Vagina (tissue), 2 donors: ENCODE results near the gene PON1. TPM values are rescaled to one million over a fixed set of nuclear protein-coding genes. Genes with fewer than 3 reads are reported as not detected.

Experiments
- DNase-seq, 2 donors: peaks; one replicate each; pipeline ENCODE4 v3.0.0-alpha.2; 2017; ENCODE audit errors: extremely low spot score in 2 of 2
- H3K27ac ChIP-seq: fragments of 200-600 bp; sonication (generic); one replicate; pipeline ENCODE4 v1.5.1; 2019
- H3K27me3 ChIP-seq: fragments of 200-600 bp; sonication (generic); one replicate; pipeline ENCODE4 v1.5.1; 2019
- H3K36me3 ChIP-seq, 2 donors: fragments of 200-600 bp; sonication (generic); one replicate each; pipeline ENCODE4 v1.5.1; 2017 to 2019
- H3K4me1 ChIP-seq: fragments of 200-600 bp; sonication (generic); one replicate; pipeline ENCODE4 v1.5.1; 2019
- H3K4me3 ChIP-seq, 2 donors: fragments of 200-600 bp; sonication (generic); 1 replicate in 1 of 2; 2 replicates in 1 of 2; pipeline ENCODE4 v1.5.1; 2016 to 2019
- H3K9me3 ChIP-seq: fragments of 200-600 bp; sonication (generic); one replicate; pipeline ENCODE4 v1.5.1; 2019
- POLR2A ChIP-seq, 2 donors: fragments of 450-650 bp; IDR thresholded peaks; one replicate each; pipeline ENCODE4 v1.6.1; 2017; ENCODE audit warnings: antibody characterized with exemption in 2 of 2, mild to moderate bottlenecking in 2 of 2, moderate library complexity in 2 of 2
- POLR2AphosphoS5 ChIP-seq, 2 donors: sonication (generic); formaldehyde crosslinking; IDR thresholded peaks; one replicate each; pipeline ENCODE4 v1.9.0; 2017; ENCODE audit warnings: antibody characterized with exemption in 2 of 2, mild to moderate bottlenecking in 2 of 2, low read depth in 1 of 2; ENCODE audit not compliant: insufficient read depth in 1 of 2
- intact Hi-C: fragments of 100-400 bp; cut with DNase I; formaldehyde crosslinking; loops from one replicate; pipeline ENCODE4 v1.15.1; 2023
- total RNA-seq: library from RNA; depleted of rRNA; stranded (reverse); fragments of >200 nt; gene quantifications from one replicate; pipeline ENCODE4 v1.2.3, GENCODE V29; 2016
- TF ChIP-seq, protein P1 (sequence below), 3 experiments: fragments of 450-650 bp in 2 of 3; fragments of 200-600 bp in 1 of 3; sonication (generic) in 1 of 3; IDR thresholded peaks; one replicate each; pipeline ENCODE4 v1.5.1; 2017 to 2019; ENCODE audit warnings: antibody characterized with exemption in 3 of 3, mild to moderate bottlenecking in 2 of 3, moderate library complexity in 2 of 3

PON1 gene
- total RNA-seq, 1 donor from 2014 or later: not detected

DNA sequence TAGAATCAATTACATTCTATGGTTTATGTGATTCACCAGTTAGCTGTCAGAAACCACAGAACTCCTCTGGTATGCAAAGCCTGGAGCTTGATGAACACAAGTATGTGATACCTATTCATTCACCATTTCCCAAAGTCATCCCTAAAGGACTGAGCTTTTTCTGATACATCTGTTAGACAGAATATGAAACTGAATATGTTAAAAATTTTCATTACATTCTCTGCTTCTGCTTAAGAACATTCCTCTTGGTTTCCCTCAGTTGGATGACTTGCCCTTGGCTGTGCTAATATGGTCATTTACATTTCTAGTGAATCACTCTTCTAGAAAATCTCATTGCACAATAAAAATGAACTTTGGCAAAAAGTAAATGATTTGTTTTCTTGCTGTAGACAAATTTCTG, 10.8 kb upstream of the PON1 start:
- Histone ChIP-seq H3K4me1 (no peaks in the 10 kb centered on the region), H3K27me3 (no peaks in the 10 kb centered on the region), H3K4me3 (no peak overlapping the region), H3K27ac (no peak overlapping the region), H3K9me3 (no peaks in the 10 kb centered on the region), H3K36me3 (no peaks in the 10 kb centered on the region)
- intact Hi-C loops: no loop called here
- no peak for TF ChIP-seq POLR2AphosphoS5 (IDR thresholded peaks at IDR 0.05; ENCODE audit: insufficient read depth in 1 of 2, low read depth in 1 of 2)
- no peak for DNase-seq

DNA sequence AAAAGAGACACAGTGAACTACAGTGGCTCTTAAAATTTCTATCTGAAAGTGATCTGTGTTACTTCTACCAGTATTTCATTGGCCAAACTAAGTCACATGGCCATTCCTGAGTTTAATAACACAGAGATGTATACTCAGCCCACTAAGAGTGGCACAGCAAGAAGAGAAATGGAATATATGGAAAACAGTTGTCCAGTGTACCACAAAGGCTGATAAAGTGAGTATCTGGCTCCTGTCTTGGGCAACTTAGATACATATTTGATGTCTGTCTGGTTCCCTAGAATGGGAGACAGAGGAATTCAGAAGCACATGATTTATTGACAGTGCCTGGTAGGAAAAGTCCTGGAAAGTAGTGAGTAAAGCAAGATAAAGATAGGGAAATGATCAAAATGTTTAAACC, 10.1 kb upstream of the PON1 start:
- TF ChIP-seq POLR2A (IDR thresholded peaks at IDR 0.05): no peak
- TF ChIP-seq POLR2AphosphoS5 (IDR thresholded peaks at IDR 0.05; ENCODE audit: insufficient read depth in 1 of 2, low read depth in 1 of 2): no peak
- TF ChIP-seq, protein P1, sequence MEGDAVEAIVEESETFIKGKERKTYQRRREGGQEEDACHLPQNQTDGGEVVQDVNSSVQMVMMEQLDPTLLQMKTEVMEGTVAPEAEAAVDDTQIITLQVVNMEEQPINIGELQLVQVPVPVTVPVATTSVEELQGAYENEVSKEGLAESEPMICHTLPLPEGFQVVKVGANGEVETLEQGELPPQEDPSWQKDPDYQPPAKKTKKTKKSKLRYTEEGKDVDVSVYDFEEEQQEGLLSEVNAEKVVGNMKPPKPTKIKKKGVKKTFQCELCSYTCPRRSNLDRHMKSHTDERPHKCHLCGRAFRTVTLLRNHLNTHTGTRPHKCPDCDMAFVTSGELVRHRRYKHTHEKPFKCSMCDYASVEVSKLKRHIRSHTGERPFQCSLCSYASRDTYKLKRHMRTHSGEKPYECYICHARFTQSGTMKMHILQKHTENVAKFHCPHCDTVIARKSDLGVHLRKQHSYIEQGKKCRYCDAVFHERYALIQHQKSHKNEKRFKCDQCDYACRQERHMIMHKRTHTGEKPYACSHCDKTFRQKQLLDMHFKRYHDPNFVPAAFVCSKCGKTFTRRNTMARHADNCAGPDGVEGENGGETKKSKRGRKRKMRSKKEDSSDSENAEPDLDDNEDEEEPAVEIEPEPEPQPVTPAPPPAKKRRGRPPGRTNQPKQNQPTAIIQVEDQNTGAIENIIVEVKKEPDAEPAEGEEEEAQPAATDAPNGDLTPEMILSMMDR (IDR thresholded peaks at IDR 0.05): no peak
- Histone ChIP-seq H3K27me3 (no peaks in the 10 kb centered on the region), H3K4me3 (no peak overlapping the region), H3K27ac (no peak overlapping the region), H3K36me3 (no peaks in the 10 kb centered on the region), H3K9me3 (no peaks in the 10 kb centered on the region), H3K4me1 (no peaks in the 10 kb centered on the region)
- intact Hi-C loops: no loop called here
- no peak for DNase-seq

DNA sequence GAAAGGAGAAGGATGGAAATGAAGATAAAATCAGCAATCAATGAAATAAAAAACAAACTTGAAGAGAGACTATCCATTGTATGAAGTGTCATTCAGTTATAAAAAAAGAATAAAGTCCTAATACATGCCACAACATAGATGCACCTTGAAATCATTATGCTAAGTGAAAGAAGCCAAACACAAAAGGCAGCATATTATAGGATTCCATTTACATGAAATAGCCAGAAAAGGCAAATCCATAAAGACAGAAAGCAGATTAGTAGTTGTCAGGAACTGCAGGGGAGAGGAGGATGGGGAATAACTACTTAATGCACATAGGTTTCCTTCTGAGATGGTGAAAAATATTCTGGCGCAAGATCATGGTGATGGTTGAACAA, 6.6 kb upstream of the PON1 start:
- no peaks in the 10 kb centered on the region for H3K36me3 ChIP-seq
- TF ChIP-seq POLR2A (IDR thresholded peaks at IDR 0.05) (no peak), POLR2AphosphoS5 (IDR thresholded peaks at IDR 0.05; ENCODE audit: insufficient read depth in 1 of 2, low read depth in 1 of 2) (no peak)
- TF ChIP-seq, protein P1 (IDR thresholded peaks at IDR 0.05): no peak
- peak overlapping the region in 1 of 2 donors; percentile 19 for H3K4me3 ChIP-seq
- intact Hi-C loops: no loop called here
- no peaks in the 10 kb centered on the region for H3K9me3 ChIP-seq
- no peak overlapping the region for H3K27ac ChIP-seq
- no peaks in the 10 kb centered on the region for H3K4me1 ChIP-seq
- DNase-seq: no peak
- H3K27me3 ChIP-seq: no peaks in the 10 kb centered on the region

DNA sequence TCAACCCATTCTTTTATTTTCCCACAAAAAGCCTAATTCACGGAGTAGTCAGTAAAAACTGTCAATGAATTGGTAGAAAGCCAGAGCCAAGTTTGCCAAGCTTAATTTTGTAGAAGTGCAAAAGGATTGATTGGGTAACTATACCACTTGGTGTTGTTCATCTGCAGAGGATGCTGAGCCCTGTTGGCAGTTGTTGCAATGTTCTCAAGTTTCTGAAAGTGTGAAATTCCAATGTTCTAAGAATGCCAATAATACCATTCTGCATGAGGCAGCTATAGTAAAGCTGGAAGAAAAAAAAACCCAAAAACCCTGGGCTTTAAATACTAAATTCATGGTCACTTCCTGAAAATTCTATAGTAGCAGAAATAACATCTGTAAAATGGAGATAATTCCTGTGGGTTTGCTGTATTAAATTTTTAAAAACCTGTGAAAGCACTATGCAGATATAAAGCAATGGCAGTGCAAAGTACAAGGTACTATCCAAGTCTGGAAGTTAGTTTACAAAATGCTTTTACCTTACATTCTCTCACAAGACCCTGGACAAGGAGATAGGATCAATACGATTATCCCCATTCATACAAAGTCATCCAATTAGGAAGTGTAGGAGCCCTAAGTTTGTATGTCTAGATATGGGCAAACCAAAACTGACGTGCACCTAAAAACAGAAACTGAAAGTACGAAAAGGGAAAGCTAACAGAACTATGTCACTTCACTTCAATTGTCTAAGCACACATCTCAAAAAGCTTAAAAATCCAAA, 6.0 kb upstream of the PON1 start:
- no peak for DNase-seq
- H3K36me3 ChIP-seq: no peaks in the 10 kb centered on the region
- TF ChIP-seq POLR2AphosphoS5 (IDR thresholded peaks at IDR 0.05; ENCODE audit: insufficient read depth in 1 of 2, low read depth in 1 of 2): no peak
- TF ChIP-seq, protein P1 (IDR thresholded peaks at IDR 0.05): no peak
- TF ChIP-seq POLR2A (IDR thresholded peaks at IDR 0.05): no peak
- no peaks in the 10 kb centered on the region for H3K4me1 ChIP-seq
- H3K27ac ChIP-seq: no peak overlapping the region
- peak overlapping the region in 1 of 2 donors; percentile 19 for H3K4me3 ChIP-seq
- H3K27me3 ChIP-seq: no peaks in the 10 kb centered on the region
- intact Hi-C loops: no loop called here
- H3K9me3 ChIP-seq: no peaks in the 10 kb centered on the region

DNA sequence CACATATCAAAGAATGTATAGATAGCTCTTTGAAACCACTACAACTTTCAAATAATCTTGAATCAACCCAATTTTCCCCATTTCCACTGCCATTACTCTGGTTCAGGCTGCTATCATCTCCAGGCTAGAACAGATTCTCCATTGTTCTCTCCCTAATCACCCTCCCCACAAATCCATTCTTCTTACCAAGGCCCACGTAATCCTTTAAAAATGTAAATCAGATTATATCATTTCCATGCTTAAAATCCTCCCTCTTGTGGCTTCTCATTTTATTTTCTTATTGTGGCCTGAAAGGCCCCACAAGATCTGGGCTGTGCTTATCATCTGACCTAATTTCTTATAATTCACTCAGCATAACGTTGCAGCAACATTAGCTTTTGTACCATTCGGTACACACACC, 3.0 kb upstream of the PON1 start:
- no peak overlapping the region for H3K4me3 ChIP-seq
- TF ChIP-seq, protein P1 (IDR thresholded peaks at IDR 0.05): no peak
- TF ChIP-seq POLR2A (IDR thresholded peaks at IDR 0.05) (no peak), POLR2AphosphoS5 (IDR thresholded peaks at IDR 0.05; ENCODE audit: insufficient read depth in 1 of 2, low read depth in 1 of 2) (no peak)
- no peaks in the 10 kb centered on the region for H3K9me3 ChIP-seq
- intact Hi-C loops: no loop called here
- no peaks in the 10 kb centered on the region for H3K36me3 ChIP-seq
- H3K4me1 ChIP-seq: no peaks in the 10 kb centered on the region
- DNase-seq: no peak
- no peaks in the 10 kb centered on the region for H3K27me3 ChIP-seq
- no peak overlapping the region for H3K27ac ChIP-seq
